ENCODE data around the gene SARS2.

SARS2 gene

GRCh38 chr19:38975861-38976271 lies 45.3 kb upstream of the SARS2 start:
- TF ChIP-seq FOXP2 (optimal IDR thresholded peaks at IDR 0.05; ENCODE audit: borderline replicate concordance, extremely low read depth, extremely low read length, insufficient read depth) (no peak), POLR2AphosphoS5 (IDR thresholded peaks at IDR 0.05; ENCODE audit: low read depth, low read length) (no peak), SIN3A (IDR thresholded peaks at IDR 0.05; ENCODE audit: borderline replicate concordance, insufficient read depth, low read length) (no peak), TAF1 (IDR thresholded peaks at IDR 0.05; ENCODE audit: borderline replicate concordance, insufficient read depth, low read length) (no peak)
- TF ChIP-seq, protein P1, sequence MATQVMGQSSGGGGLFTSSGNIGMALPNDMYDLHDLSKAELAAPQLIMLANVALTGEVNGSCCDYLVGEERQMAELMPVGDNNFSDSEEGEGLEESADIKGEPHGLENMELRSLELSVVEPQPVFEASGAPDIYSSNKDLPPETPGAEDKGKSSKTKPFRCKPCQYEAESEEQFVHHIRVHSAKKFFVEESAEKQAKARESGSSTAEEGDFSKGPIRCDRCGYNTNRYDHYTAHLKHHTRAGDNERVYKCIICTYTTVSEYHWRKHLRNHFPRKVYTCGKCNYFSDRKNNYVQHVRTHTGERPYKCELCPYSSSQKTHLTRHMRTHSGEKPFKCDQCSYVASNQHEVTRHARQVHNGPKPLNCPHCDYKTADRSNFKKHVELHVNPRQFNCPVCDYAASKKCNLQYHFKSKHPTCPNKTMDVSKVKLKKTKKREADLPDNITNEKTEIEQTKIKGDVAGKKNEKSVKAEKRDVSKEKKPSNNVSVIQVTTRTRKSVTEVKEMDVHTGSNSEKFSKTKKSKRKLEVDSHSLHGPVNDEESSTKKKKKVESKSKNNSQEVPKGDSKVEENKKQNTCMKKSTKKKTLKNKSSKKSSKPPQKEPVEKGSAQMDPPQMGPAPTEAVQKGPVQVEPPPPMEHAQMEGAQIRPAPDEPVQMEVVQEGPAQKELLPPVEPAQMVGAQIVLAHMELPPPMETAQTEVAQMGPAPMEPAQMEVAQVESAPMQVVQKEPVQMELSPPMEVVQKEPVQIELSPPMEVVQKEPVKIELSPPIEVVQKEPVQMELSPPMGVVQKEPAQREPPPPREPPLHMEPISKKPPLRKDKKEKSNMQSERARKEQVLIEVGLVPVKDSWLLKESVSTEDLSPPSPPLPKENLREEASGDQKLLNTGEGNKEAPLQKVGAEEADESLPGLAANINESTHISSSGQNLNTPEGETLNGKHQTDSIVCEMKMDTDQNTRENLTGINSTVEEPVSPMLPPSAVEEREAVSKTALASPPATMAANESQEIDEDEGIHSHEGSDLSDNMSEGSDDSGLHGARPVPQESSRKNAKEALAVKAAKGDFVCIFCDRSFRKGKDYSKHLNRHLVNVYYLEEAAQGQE (IDR thresholded peaks at IDR 0.05; ENCODE audit: insufficient read depth in 1 of 2, low read depth in 2 of 2, low read length in 2 of 2) = no peak

GRCh38 chr19:38975214-38975860 lies 44.8 kb upstream of the SARS2 start, which contains the start of gene FBXO17:
Gene FBXO17, minus strand, starts transcription at chr19:38975742. Its CDS starts 25,423 bp downstream, at chr19:38950319.
- no peak for TF ChIP-seq SIN3A (IDR thresholded peaks at IDR 0.05; ENCODE audit: borderline replicate concordance, insufficient read depth, low read length)
- no peak for TF ChIP-seq FOXP2 (optimal IDR thresholded peaks at IDR 0.05; ENCODE audit: borderline replicate concordance, extremely low read depth, extremely low read length, insufficient read depth)
- TF ChIP-seq TAF1 (IDR thresholded peaks at IDR 0.05; ENCODE audit: borderline replicate concordance, insufficient read depth, low read length) = no peak
- no peak for TF ChIP-seq POLR2AphosphoS5 (IDR thresholded peaks at IDR 0.05; ENCODE audit: low read depth, low read length)
- TF ChIP-seq, protein P1 (IDR thresholded peaks at IDR 0.05; ENCODE audit: insufficient read depth in 1 of 2, low read depth in 2 of 2, low read length in 2 of 2) = no peak

DNA sequence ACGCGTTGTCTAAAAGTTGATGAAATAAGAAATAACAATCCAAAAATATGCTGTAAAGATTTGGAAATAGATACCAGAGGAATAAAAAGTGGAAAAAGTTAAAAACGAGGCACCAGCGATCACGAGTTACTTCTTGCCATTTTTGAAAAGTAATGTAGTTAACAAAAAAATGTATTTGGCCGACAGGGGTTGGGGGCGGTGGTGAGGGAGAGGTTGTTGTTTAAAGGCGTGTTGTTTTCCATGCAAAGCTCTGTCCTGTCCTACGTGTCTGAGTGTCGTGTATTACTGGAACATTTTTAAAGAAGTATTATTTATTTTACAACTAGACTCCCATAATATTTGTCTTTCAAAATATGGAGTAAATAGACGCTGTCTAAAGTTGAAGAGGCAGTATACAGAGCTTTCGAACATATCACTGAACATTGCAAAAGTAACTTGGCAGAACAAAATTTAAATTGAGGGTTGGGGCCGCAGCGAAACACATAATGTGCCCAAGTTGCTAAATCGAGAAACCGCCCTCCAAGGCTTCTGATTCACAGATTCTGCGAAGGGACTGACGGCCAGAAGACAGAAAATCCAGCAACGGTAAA lies 44.2 kb upstream of the SARS2 start:
- no peak for TF ChIP-seq SIN3A (IDR thresholded peaks at IDR 0.05; ENCODE audit: borderline replicate concordance, insufficient read depth, low read length)
- no peak for TF ChIP-seq TAF1 (IDR thresholded peaks at IDR 0.05; ENCODE audit: borderline replicate concordance, insufficient read depth, low read length)
- TF ChIP-seq FOXP2 (optimal IDR thresholded peaks at IDR 0.05; ENCODE audit: borderline replicate concordance, extremely low read depth, extremely low read length, insufficient read depth) = no peak
- TF ChIP-seq, protein P1 (IDR thresholded peaks at IDR 0.05; ENCODE audit: insufficient read depth in 1 of 2, low read depth in 2 of 2, low read length in 2 of 2) = no peak
- no peak for TF ChIP-seq POLR2AphosphoS5 (IDR thresholded peaks at IDR 0.05; ENCODE audit: low read depth, low read length)

- TF ChIP-seq POLR2AphosphoS5 (IDR thresholded peaks at IDR 0.05; ENCODE audit: low read depth, low read length) = no peak
- no peak for TF ChIP-seq SIN3A (IDR thresholded peaks at IDR 0.05; ENCODE audit: borderline replicate concordance, insufficient read depth, low read length)
- TF ChIP-seq, protein P1 (IDR thresholded peaks at IDR 0.05; ENCODE audit: insufficient read depth in 1 of 2, low read depth in 2 of 2, low read length in 2 of 2) = no peak
- TF ChIP-seq FOXP2 (optimal IDR thresholded peaks at IDR 0.05; ENCODE audit: borderline replicate concordance, extremely low read depth, extremely low read length, insufficient read depth) = no peak
- no peak for TF ChIP-seq TAF1 (IDR thresholded peaks at IDR 0.05; ENCODE audit: borderline replicate concordance, insufficient read depth, low read length)
Observed at GRCh38 chr19:38971672-38972071, 41.1 kb upstream of the SARS2 start.

All from PFSK-1 (cell line).